Osteoblast (primary cell): ENCODE measurements around the gene WDR5. TPM values are rescaled to one million over a fixed set of nuclear protein-coding genes. Genes with fewer than 3 reads are reported as not detected.
A peak's percentile ranks its signal among the peaks of the same experiment; 100 is the strongest.

Source experiments
- DNase-seq: peaks from one replicate; pipeline ENCODE4 v3.0.0; 2011; ENCODE audit warnings: low spot score, mixed read lengths; ENCODE audit not compliant: insufficient read length; ENCODE audit errors: missing footprints
- H2AFZ ChIP-seq: 2 replicates; pipeline ENCODE4 v1.6.0; 2011; ENCODE audit warnings: mild to moderate bottlenecking, low read length
- H3K27ac ChIP-seq: 2 replicates; pipeline ENCODE4 v1.5.1; 2011; ENCODE audit warnings: mild to moderate bottlenecking, low read depth, low read length, moderate library complexity
- H3K27me3 ChIP-seq: 2 replicates; pipeline ENCODE4 v1.6.0; 2012; ENCODE audit warnings: mild to moderate bottlenecking, control low read depth, inconsistent platforms, low read length, moderate library complexity; ENCODE audit not compliant: insufficient read depth
- H3K36me3 ChIP-seq: 2 replicates; pipeline ENCODE4 v1.5.1; 2011; ENCODE audit warnings: mild to moderate bottlenecking, low read length, control low read depth, moderate library complexity; ENCODE audit not compliant: insufficient read depth
- H3K4me1 ChIP-seq: 2 replicates; pipeline ENCODE4 v1.5.1; 2011; ENCODE audit warnings: mild to moderate bottlenecking, low read length, control low read depth, moderate library complexity; ENCODE audit not compliant: insufficient read depth
- H3K4me2 ChIP-seq: 2 replicates; pipeline ENCODE4 v1.6.0; 2011; ENCODE audit warnings: mild to moderate bottlenecking, low read length; ENCODE audit not compliant: insufficient read depth
- H3K4me3 ChIP-seq: fragments of 200-600 bp; sonication (generic); 3 replicates; pipeline ENCODE4 v1.5.1; 2012; ENCODE audit warnings: mild to moderate bottlenecking, low read length, inconsistent platforms; ENCODE audit not compliant: insufficient read depth
- H3K79me2 ChIP-seq: 2 replicates; pipeline ENCODE4 v1.6.0; 2012; ENCODE audit warnings: mild to moderate bottlenecking, low read length, control low read depth, inconsistent platforms; ENCODE audit not compliant: insufficient read depth
- H3K9me3 ChIP-seq: 2 replicates; pipeline ENCODE4 v1.5.1; 2011; ENCODE audit warnings: low read depth, low read length, control low read depth
- H4K20me1 ChIP-seq: 2 replicates; pipeline ENCODE4 v1.6.0; 2012; ENCODE audit warnings: mild to moderate bottlenecking, low read length, control low read depth; ENCODE audit not compliant: insufficient read depth
- total RNA-seq: library from RNA; depleted of rRNA; stranded (reverse); fragments of >200 nt; gene quantifications from 2 replicates; pipeline ENCODE4 v1.2.3, GENCODE V29; 2012
- TF ChIP-seq, protein P1 (sequence below): IDR thresholded peaks from 2 replicates; pipeline ENCODE4 v1.5.1; 2011; ENCODE audit warnings: mild to moderate bottlenecking, low read depth, low read length, moderate library complexity; ENCODE audit errors: extremely low read depth

Gene WDR5
- total RNA-seq, 1 donor = 17.4 TPM

DNA sequence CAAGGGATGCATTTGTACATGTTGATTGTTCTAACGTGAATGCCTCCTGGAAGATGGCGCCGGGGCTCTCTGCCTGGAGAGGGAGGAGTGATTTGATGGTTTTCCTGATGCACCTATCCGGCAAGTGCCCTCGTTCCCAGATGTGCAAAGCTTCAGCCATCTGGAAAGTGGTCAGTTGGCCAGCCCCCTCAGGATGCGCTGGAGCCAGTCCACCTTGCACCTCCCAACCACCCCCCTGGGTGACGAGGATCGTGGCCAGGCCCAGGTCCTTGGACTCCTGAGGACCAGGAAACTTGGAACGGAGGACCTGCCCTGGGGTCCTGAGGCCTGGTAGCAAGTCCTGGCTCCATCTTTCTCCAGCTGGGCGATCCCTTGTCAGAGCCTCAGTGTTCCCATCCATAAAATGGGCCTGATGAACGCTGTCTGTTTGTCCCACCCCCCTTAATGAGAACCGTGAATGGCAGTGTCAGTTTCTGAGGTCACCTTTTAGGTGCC is 52.1 kb downstream of the WDR5 start:
- no peaks in the 10 kb centered on the region for H3K79me2 ChIP-seq
- no peaks in the 10 kb centered on the region for H4K20me1 ChIP-seq
- TF ChIP-seq, protein P1, sequence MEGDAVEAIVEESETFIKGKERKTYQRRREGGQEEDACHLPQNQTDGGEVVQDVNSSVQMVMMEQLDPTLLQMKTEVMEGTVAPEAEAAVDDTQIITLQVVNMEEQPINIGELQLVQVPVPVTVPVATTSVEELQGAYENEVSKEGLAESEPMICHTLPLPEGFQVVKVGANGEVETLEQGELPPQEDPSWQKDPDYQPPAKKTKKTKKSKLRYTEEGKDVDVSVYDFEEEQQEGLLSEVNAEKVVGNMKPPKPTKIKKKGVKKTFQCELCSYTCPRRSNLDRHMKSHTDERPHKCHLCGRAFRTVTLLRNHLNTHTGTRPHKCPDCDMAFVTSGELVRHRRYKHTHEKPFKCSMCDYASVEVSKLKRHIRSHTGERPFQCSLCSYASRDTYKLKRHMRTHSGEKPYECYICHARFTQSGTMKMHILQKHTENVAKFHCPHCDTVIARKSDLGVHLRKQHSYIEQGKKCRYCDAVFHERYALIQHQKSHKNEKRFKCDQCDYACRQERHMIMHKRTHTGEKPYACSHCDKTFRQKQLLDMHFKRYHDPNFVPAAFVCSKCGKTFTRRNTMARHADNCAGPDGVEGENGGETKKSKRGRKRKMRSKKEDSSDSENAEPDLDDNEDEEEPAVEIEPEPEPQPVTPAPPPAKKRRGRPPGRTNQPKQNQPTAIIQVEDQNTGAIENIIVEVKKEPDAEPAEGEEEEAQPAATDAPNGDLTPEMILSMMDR = no peak
- no peak overlapping the region for H2AFZ ChIP-seq
- H3K27me3 ChIP-seq = peaks cover 8% of the 10 kb centered on the region
- H3K4me1 ChIP-seq = no peaks in the 10 kb centered on the region
- H3K9me3 ChIP-seq = no peaks in the 10 kb centered on the region
- DNase-seq = peak; percentile 30
- no peak overlapping the region for H3K4me3 ChIP-seq
- H3K36me3 ChIP-seq = no peaks in the 10 kb centered on the region
- no peak overlapping the region for H3K4me2 ChIP-seq
- H3K27ac ChIP-seq = no peak overlapping the region

DNA sequence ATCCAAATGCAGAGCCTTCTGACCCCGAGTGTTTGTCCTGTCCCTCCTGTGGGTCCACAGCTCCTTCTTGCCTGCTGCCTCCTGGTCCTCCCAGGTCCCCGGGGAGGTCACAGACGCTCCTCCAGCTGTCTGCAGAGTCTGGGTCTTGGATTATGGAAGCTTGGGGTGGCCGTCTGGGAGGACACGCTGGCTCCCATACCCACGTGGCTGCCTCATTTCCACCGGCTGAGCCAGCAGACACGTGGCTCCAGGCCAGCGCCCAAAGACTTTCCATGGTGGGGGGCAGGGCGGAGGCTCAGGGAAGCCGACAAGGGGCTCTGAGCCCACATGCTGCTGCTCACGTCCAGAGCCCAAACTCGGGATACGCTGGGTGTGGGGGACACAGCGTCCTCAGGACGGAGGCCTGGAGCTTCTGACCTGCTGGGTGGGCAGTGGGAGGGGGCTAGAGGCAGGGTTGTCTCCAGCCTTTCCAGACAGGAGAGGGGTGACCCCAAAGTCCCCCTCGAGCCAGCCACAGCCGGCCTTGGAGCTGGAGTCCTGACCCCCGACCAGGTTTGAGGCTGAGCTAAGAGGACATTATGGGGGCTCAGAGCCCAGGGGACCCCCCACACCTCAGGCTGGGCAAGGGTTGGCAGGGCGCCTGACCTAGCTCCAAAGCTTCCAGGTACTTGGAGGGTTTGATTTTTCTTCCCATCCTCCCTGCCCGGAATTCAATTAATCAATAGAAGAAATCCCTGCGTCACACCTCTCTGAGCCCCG is 52.7 kb downstream of the WDR5 start:
- H2AFZ ChIP-seq = no peak overlapping the region
- peak; percentile 82 for DNase-seq
- no peaks in the 10 kb centered on the region for H4K20me1 ChIP-seq
- no peak overlapping the region for H3K27ac ChIP-seq
- no peaks in the 10 kb centered on the region for H3K4me1 ChIP-seq
- H3K4me3 ChIP-seq = no peak overlapping the region
- H3K79me2 ChIP-seq = no peaks in the 10 kb centered on the region
- no peaks in the 10 kb centered on the region for H3K9me3 ChIP-seq
- TF ChIP-seq, protein P1 = no peak
- H3K27me3 ChIP-seq = peaks cover 8% of the 10 kb centered on the region
- H3K4me2 ChIP-seq = no peak overlapping the region
- H3K36me3 ChIP-seq = no peaks in the 10 kb centered on the region

DNA sequence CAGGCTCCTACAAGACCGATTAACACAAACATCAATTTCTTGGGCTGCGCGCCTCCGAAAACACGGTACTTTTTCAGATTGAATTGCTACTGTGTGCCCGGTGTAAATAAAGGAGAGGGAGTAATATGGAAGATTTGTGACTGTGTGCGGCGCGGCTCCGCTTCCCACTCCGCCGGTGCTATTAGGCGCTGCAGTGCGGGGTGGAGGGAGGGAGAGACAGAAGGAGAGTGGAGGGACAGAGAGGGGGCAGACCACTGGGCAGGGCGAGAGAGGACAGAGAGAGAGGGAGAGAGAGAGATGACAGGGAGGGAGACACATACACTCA is 53.2 kb downstream of the WDR5 start:
- Histone ChIP-seq H3K4me2 (no peak overlapping the region), H3K27me3 (peaks cover 8% of the 10 kb centered on the region), H2AFZ (no peak overlapping the region), H3K9me3 (no peaks in the 10 kb centered on the region), H3K36me3 (no peaks in the 10 kb centered on the region), H3K79me2 (no peaks in the 10 kb centered on the region), H3K27ac (no peak overlapping the region), H3K4me1 (no peaks in the 10 kb centered on the region), H3K4me3 (no peak overlapping the region), H4K20me1 (no peaks in the 10 kb centered on the region)
- peak; percentile 66 for DNase-seq
- TF ChIP-seq, protein P1 = no peak

DNA sequence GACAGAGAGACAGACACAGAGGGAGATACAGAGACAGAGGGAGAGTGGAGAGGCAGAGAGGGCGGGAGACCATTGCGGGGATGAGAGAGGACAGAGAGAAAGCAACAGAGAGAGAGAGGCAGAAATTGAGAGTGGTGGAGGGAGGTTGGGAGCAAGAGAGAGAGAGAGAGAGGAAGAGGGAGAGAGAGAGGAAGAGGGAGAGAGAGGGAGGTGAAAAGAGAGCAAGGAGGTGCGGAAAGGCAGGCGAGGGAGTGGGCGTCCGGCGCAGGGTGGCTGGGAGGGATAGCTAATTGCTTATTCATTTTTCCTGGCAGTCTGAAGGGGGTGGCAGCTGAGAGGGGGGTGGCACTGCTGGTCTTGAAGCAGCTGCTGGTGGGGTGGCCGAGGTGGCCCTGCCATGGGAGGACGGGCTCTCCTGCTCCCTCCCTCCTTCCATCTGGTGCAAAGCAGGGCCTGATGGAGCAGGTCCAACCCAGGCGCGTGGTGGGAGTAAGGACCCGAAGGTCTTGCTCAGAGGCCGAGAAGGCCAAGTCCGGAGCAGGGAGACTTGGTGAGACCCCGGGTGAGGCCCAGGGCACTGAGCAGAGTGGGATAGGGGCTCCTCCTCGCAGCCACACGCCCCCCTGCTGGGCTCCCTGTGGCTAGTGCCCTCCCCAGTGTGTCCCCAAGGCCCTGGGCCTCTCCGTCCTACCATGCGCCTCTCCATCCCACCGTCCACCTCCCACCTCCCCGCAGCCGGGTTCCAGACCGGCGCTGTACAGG is 53.8 kb downstream of the WDR5 start:
- no peak overlapping the region for H3K27ac ChIP-seq
- H2AFZ ChIP-seq = no peak overlapping the region
- no peaks in the 10 kb centered on the region for H3K79me2 ChIP-seq
- no peak overlapping the region for H3K4me3 ChIP-seq
- H3K9me3 ChIP-seq = no peaks in the 10 kb centered on the region
- no peak overlapping the region for H3K4me2 ChIP-seq
- H3K36me3 ChIP-seq = no peaks in the 10 kb centered on the region
- peaks cover 8% of the 10 kb centered on the region for H3K27me3 ChIP-seq
- peak; percentile 76 for DNase-seq
- H3K4me1 ChIP-seq = no peaks in the 10 kb centered on the region
- H4K20me1 ChIP-seq = no peaks in the 10 kb centered on the region
- TF ChIP-seq, protein P1 = no peak
